ENCODE data around the gene SH3RF1. TPM values are rescaled to one million over a fixed set of nuclear protein-coding genes. Genes with fewer than 3 reads are reported as not detected.

The SH3RF1 gene
- total and polyA plus RNA-seq, 2 of the 8 experiments (the other 6 are each of a cell fraction or from before 2014, with no cell fraction given), result 6.9 to 15.1 TPM

DNA sequence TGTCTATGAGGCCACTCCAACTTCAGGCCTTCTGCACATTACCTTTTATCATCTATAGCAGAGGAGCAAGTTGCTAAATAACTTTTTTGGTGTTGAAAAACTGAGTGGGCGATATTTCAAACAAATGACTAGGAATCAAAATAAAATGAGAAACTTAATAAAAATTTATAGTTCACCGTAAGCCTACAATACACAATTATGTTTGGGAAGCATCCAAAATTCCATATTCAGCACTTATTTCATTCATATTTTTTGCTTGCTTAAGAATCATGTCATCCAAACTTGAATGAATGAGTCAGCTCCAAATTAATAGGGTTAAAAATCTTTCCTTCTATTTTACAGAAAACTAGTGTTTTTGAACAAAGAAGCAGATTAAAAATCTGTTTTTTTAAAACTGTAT, 119.1 kb downstream of the SH3RF1 start:
- no peaks in the 10 kb centered on the region; a peak in 1 of 8 replicates for H3K36me3 ChIP-seq (ENCODE audit: control insufficient read depth in 2 of 4, insufficient read depth in 4 of 4, low read length in 3 of 4)
- no peak overlapping the region for H2AFZ ChIP-seq (ENCODE audit: low read length)
- no peak overlapping the region for H4K91ac ChIP-seq (replicated peaks; ENCODE audit: insufficient read length, low read length)
- H3K14ac ChIP-seq (ENCODE audit: insufficient read length), result no peak overlapping the region
- H3K18ac ChIP-seq (ENCODE audit: extremely low read depth, low read length), result no peak overlapping the region
- no peaks in the 10 kb centered on the region for H3K23me2 ChIP-seq (ENCODE audit: low read depth, low read length)
- no peak overlapping the region for H3K4me3 ChIP-seq (ENCODE audit: extremely low read depth in 1 of 4, insufficient read depth in 2 of 4, low read depth in 3 of 4, low read length in 4 of 4)
- no peak overlapping the region for H3K4me2 ChIP-seq (ENCODE audit: insufficient read depth in 1 of 2, low read depth in 2 of 2, low read length in 2 of 2)
- no peak overlapping the region for H3K23ac ChIP-seq (ENCODE audit: insufficient read length)
- H2BK20ac ChIP-seq (ENCODE audit: low read length), result no peak overlapping the region
- H3K9ac ChIP-seq (replicated peaks in 1 of 4; ENCODE audit: extremely low read depth in 1 of 4, low read depth in 3 of 4, low read length in 3 of 4), result no peak overlapping the region
- no peak overlapping the region for H2BK5ac ChIP-seq (ENCODE audit: low read depth, low read length)
- H2BK120ac ChIP-seq (replicated peaks; ENCODE audit: low read depth, low read length), result no peak overlapping the region
- H2AK5ac ChIP-seq (ENCODE audit: low read depth, low read length), result no peak overlapping the region
- H4K20me1 ChIP-seq (replicated peaks in 1 of 2; ENCODE audit: control insufficient read depth in 1 of 2, insufficient read depth in 2 of 2, low read length in 2 of 2), result no peaks in the 10 kb centered on the region
- no peaks in the 10 kb centered on the region for H3K27me3 ChIP-seq (replicated peaks in 1 of 4; ENCODE audit: control insufficient read depth in 3 of 4, extremely low read depth in 1 of 4, insufficient read depth in 3 of 4, low read length in 3 of 4)
- peaks cover 0 to 3% (median 0%) of the 10 kb centered on the region in 4 experiments; a peak in 1 of 7 replicates for H3K4me1 ChIP-seq (replicated peaks in 1 of 4; ENCODE audit: control insufficient read depth in 3 of 4, insufficient read depth in 4 of 4, low read length in 3 of 4)
- H3K79me2 ChIP-seq (ENCODE audit: control insufficient read depth in 1 of 2, insufficient read depth in 2 of 2, low read length in 2 of 2), result no peaks in the 10 kb centered on the region
- H4K5ac ChIP-seq (ENCODE audit: insufficient read length, low read depth, low read length), result no peak overlapping the region
- H4K8ac ChIP-seq (ENCODE audit: extremely low read depth, insufficient read depth, low read length), result no peak overlapping the region
- no peaks in the 10 kb centered on the region for H3K79me1 ChIP-seq (ENCODE audit: low read depth, low read length)
- no peaks in the 10 kb centered on the region for H3K9me3 ChIP-seq (ENCODE audit: insufficient read depth in 2 of 2, low read depth in 1 of 2, low read length in 1 of 2)
- no peak overlapping the region for H2BK12ac ChIP-seq (ENCODE audit: low read depth, low read length)
- H3K4ac ChIP-seq (replicated peaks; ENCODE audit: insufficient read length, low read depth, low read length), result no peak overlapping the region
- no peak overlapping the region for H3K56ac ChIP-seq (replicated peaks; ENCODE audit: insufficient read length, low read depth, low read length)
- ChIA-PET CTCF (ENCODE audit: partially characterized antibody) (interaction anchor here (1.4 to 3.8 kb wide), 7 partner anchors 9 to 127 kb away, joined by 3 to 17 read pairs (median 7); no protein-coding TSS in a partner anchor), POLR2A (ENCODE audit: partially characterized antibody) (no interaction called here)
- no peak overlapping the region for H2BK15ac ChIP-seq (ENCODE audit: low read length)
- H3K27ac ChIP-seq (ENCODE audit: low read depth, low read length), result no peak overlapping the region
- DNase-seq (ENCODE audit: low read depth in 1 of 2, low spot score in 2 of 2), result no peak
- no peak for FAIRE-seq
- WGBS, 2 experiments (ENCODE audit: extremely low coverage in 1 of 2, insufficient coverage in 1 of 2, insufficient read length in 1 of 2, insufficient replicate concordance in 2 of 2, low coverage in 1 of 2, low lambda C conversion rate in 2 of 2, missing lambda C conversion rate in 1 of 2), result 82% methylated on average over 2 of the region's 2 CpGs; no CpG with 5 or more reads in 1 of the 2 experiments
- TF ChIP-seq SP1 (IDR thresholded peaks at IDR 0.05; ENCODE audit: low read depth, low read length), result no peak
- TF ChIP-seq RXRA (IDR thresholded peaks at IDR 0.05; ENCODE audit: insufficient read depth, low read depth, low read length), result no peak
- TF ChIP-seq, protein P1, sequence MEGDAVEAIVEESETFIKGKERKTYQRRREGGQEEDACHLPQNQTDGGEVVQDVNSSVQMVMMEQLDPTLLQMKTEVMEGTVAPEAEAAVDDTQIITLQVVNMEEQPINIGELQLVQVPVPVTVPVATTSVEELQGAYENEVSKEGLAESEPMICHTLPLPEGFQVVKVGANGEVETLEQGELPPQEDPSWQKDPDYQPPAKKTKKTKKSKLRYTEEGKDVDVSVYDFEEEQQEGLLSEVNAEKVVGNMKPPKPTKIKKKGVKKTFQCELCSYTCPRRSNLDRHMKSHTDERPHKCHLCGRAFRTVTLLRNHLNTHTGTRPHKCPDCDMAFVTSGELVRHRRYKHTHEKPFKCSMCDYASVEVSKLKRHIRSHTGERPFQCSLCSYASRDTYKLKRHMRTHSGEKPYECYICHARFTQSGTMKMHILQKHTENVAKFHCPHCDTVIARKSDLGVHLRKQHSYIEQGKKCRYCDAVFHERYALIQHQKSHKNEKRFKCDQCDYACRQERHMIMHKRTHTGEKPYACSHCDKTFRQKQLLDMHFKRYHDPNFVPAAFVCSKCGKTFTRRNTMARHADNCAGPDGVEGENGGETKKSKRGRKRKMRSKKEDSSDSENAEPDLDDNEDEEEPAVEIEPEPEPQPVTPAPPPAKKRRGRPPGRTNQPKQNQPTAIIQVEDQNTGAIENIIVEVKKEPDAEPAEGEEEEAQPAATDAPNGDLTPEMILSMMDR (IDR thresholded peaks at IDR 0.05; ENCODE audit: control extremely low read depth in 1 of 3, insufficient read depth in 1 of 3, low read depth in 1 of 3, low read length in 3 of 3), result no peak
- no peak for TF ChIP-seq RFX5 (IDR thresholded peaks at IDR 0.05; ENCODE audit: borderline replicate concordance, low read depth, low read length)
- no peak for TF ChIP-seq KDM4A (IDR thresholded peaks at IDR 0.05; ENCODE audit: low read depth, low read length, severe bottlenecking)
- no peak for TF ChIP-seq TBP (IDR thresholded peaks at IDR 0.05; ENCODE audit: low read depth, low read length)
- TF ChIP-seq TAF7 (optimal IDR thresholded peaks at IDR 0.05; ENCODE audit: borderline replicate concordance, low read depth, low read length), result no peak
- TF ChIP-seq RAD21 (IDR thresholded peaks at IDR 0.05 in 1 of 2, conservative IDR thresholded peaks at IDR 0.05 in 1 of 2; ENCODE audit: low read depth in 2 of 2, low read length in 2 of 2), result no peak
- TF ChIP-seq TEAD4 (IDR thresholded peaks at IDR 0.05; ENCODE audit: low read depth, low read length), result no peak
- TF ChIP-seq, protein P2, sequence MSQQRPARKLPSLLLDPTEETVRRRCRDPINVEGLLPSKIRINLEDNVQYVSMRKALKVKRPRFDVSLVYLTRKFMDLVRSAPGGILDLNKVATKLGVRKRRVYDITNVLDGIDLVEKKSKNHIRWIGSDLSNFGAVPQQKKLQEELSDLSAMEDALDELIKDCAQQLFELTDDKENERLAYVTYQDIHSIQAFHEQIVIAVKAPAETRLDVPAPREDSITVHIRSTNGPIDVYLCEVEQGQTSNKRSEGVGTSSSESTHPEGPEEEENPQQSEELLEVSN (IDR thresholded peaks at IDR 0.05), result no peak
